ENCODE data around the gene TIMP2.
A peak's percentile ranks its signal among the peaks of the same experiment; 100 is the strongest.
"Not testable (repeated sequence)": the region's sequence is repeated elsewhere in the genome, so short reads cannot be mapped to it uniquely, and the experiment has no call there.

The TIMP2 gene, protein sequence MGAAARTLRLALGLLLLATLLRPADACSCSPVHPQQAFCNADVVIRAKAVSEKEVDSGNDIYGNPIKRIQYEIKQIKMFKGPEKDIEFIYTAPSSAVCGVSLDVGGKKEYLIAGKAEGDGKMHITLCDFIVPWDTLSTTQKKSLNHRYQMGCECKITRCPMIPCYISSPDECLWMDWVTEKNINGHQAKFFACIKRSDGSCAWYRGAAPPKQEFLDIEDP

DNA sequence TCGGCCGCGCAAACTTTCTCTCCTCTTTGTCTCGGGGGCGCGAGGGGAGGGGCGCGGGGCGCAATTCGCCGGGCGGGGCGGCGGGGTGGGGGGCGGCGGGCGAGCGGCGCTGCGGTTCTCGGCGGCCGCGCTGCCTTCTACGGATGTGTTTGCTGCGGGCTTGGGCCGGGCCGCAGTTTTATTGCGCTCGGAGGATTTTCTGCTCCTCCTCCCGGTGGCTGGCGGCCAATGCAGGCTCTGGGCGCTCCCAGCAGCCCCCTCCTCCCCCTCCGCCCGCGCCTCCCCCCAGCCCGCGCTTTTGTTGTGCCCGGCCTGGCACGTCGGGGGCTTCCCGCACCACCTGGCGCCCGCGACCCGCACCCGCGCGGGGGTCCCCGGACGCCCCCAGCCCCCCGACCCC, at the start of gene TIMP2:
Gene TIMP2 (minus strand): TSS at position 154 of the 400 bp plus-strand sequence. CDS start 299 bp downstream, outside the sequence.
- peak; percentile 86 for DNase-seq

DNA sequence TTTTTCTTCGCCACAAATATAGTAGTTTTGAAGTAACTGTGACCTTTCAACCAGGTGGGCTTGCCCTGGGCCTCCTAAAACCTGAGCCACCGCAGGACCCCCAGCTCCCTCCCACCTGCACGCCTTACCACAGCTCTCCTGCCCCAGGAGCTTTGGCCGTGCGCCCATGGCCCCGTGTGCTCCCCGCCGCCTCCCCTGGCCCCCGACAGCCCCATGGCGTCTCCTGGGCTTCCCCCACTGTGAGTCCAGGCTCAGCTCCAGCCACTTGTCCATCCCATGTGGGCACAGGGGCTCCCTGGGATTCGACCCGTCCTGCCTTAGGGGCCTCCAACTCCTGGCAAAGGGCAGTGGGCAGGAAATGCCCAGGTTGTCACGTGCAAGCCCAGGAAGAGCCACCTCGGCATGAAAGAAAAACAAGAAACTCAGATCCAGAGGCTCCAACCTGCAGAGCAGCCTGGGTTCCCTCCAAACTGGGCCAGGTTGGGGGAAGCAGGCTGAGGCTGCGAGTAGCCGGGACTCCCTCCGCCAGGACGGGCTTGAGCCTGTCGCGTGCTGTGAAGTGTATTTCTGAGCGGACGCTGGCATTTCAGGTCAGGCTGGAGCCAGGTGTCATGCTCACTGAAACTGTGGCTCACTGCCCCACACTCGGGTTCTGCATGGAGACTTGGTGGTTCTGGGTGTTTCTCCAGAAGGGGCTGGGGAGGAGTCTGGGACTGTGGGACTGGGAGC, 48.8 kb upstream of the TIMP2 start:
- no peak for DNase-seq

DNA sequence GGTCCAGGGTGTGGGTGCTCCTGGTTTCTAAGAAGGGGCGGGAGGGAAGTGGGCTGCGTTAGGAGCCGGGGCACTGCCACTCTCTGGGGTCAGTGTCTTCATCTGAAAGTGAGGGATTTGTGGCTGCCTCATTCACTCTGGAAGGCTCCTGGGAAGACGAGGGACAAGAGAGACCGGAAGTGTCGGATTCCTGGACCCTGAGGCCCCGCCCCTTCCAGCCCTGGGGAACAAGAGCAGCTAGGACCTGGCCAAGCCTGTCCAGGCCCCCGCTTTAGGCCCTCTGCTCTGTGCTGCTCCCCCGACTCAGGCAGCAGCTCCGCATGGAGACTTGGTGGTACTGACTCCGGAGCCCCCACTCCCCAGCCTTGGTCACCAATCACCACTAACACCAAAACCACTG, 48.0 kb upstream of the TIMP2 start:
- DNase-seq = no peak

DNA sequence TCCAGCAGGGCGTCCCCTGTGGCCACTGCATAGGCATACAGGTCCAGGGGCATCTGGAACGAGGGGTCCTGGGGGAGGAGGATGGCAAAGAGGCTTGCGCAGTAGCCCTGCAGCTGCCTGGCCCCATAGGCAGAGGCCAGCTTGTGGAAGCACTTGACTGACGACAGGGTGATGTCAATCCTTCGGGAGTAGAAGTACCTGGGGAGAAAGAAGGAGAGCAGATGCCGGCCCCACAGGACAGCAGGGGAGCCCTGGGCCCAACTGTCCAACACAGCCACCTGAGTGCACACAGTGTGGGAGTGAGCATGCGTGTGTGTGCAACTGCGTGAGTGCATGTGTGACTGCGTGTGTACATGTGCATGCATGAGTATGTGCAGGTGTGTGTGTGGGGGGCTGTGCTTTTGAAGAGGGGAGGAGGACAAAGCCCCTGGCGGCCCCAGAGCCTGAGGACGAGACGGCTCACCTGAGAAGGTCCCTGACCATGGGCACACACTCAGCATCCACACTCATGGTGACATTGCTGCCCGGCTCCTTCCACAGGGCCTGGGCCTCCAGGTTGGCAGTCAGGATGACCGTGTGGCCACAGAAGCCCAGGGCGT, 47.4 kb upstream of the TIMP2 start:
- DNase-seq = no peak

DNA sequence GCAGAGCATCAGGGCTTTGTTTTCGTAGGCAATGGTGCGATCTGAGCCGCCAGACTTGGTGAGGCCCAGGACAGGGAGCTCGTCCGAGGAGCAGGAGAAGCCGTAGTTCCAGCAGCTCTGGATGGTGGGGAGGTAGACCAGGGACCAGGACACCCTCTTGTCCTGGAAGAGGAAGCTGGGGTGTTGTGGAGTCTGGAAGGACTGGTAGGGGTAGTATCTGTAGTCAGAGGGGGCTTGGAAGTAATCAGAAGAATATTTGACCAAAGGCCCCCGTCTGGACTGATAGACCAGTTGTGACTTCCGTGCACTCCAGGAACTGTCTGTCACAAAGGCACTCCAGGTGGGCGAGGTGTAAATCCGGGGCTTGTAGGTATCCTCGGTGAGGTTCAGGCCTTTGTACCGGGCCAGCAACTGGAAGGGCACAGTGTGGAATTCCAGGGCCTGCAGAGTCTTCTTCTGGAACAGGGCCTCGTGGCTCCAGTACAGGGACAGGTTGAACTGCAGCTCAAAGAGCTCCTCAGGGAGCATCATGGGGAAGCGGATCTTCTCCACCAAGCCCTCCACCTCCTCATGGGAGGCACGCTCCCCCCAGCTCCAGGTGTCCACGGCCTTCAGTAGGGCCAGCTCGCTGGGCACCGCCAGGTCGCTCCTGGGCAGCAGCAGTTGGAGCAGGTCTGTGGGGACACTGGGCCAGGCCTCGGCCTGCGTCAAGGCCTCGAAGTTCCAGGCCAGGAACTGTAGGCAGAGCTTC, 46.7 kb upstream of the TIMP2 start:
- no peak for DNase-seq

DNA sequence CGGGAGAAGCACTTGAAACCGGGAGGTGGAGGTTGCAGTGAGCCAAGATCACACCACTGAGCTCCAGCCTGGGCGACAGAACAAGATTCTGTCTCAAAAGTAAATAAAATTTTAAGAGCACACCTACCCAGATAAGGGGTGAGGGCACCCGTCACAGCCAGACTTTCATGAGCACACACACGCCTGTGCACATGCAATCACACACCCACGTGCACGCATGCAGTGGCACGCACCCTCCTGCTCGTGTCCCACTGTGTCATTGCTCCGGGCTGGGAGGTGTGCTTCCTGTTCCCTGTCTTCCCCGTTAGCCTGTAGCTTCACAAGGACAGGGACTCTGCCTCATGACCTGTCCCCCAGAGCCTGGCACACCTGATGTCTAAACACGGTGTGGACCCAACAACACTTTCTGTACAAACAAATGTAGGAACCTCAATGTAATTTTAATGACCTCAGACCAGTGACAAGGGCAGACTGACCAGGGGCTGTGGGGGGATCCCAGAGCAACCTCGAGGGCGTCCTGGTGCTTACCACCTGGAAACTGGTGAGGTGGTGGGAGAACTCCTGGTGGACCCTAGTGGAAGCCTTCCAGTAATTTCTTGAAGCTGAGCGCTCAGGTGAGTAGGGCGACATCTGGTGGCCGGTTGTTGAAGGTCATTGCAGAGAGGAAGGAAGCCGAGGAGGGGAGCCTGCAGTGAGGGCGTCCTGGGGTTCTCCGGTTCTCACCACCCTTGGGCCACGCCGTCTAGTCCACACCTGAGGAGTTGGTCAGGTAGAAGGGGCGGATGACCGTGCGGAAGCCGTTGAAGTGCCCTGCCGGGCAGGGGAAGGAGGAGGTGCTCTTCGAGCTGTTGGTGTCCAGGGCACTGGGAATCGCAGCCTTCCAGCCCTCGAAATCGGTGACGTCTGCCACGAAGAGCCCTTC, 45.9 kb upstream of the TIMP2 start:
- peak; percentile 74 for DNase-seq

DNA sequence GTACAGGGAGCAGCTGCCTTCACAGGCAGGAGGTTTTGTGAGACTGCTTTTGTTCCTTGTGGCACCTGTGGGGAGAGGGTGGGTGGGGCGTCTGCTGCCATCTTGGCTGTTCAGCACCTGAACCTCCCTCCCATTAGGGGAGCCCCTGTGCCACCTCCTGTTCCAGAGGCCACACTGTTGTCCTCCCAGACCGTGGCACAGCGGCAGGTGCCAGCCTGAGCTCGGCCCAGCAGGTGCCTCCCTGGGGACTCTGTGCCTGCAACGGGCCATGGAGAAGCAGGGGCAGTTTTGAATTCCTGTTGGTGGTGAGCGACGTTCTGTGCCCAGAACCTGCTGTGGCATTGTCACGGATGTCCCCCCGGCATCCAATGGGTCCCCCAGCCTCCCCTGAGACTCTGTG, 44.7 kb upstream of the TIMP2 start:
- DNase-seq = peak; percentile 28

DNA sequence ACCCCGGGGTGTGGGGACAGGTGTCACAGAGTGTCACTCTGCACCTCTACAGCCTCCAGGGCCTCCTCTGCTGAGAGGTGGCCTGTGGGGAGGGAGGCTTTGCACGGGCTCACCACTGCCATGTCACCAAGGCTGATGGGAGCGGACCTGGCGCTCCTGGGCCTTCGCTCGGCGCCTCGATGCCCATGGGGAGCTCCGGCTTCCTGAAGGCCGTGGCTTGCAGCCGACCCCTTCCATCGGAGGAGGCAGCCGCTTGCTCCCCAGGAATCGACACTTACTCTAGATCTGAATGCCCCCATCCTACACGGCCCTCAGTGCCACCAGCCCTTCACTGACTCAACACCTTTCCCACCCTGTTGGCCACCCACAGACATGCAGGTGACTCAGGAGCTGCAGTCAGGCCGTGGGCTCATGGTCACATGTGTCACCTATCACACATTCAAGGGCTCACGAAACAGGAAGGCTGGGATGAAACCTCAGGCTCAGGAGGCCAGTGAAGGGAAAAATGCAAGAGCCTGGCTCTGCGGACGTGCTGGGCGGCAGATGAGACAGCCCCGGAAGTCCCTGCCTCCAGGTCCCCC, 42.7 kb upstream of the TIMP2 start:
- DNase-seq = no peak

DNA sequence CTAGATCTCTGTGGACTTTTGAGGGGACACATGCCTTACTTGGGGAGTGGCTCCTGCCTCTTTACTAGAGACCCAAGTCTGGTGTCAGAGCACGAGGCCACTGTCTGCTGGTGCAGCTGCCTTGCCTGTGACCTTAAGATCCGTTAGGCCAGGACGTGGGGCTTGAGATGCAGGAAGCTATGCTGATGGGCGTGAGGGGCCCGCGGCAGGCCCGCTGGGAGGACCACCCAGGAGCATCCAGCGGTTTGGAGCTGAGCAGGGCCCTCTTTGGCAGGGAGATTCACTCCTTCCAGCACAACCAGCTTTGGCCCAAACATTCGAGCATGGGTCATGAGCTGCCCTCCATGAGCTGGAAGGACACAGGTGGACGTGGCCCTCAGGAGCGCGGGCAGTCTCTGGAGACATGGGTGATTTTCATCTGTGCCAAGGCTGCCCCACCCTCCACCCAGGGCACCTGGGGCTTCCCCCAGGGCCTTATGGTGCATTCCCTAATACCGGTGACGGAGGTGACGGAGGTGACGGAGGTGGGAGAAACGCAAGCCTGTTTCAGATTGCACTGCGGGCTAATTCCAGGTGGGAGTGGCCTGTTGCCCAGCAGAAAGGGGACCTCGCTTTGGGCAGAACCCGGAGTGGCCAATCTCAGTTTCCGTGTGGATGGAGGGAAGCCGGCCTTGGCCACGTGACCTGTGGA, 41.9 kb upstream of the TIMP2 start:
- DNase-seq = no peak

DNA sequence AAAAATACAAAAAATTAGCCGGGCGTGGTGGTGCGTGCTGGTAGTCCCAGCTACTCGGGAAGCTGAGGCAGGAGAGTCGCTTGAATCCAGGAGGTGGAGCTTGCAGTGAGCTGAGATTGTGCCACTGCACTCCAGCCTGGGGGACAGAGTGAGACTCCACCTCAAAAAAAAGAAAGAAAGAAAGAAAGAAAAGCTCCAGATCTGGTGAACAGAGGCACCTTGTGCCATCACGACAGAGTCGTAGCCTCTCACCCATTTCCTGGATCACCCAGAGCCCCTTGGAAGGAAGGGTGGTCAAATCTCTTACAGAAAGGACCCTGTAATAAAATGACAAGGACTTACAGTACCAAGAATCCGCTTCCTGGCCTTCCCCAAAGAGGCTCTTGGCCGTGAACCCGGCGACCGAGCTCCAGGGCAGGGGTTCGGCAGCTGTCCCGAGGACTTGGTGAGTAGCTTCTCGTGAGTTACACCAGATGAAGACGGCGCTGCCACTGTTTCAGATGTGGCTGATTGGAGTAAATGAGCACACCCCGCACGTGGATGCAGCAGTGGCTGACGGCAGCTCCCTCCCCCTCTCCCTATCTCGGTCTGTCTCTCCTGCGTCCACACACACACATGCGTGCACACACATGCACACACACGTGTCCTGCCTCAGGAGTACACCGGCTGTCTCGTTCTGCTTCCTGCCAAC, 41.1 kb upstream of the TIMP2 start:
- DNase-seq = no peak

DNA sequence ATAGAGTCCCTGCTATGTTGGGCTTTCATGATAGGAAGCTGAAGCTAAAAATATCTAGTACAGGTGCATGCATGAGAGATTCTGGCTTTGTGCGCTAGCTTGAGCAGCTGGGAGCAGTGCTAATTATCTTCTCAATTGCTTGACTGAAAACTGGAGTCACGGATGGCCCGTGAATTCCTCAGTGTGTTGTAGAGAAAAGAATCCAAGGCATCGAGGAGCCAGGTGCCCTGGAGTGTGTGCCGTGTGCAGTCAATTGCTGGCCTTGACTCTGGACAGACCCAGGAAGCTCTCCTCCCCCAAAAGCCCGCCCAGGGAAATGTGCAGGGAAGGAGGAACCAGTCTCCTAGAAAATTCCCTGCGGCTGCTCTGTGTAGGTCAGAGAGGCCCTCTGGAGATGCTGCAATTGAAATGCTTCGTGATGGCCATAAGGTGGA, 40.3 kb upstream of the TIMP2 start:
- DNase-seq = peak; percentile 32

DNA sequence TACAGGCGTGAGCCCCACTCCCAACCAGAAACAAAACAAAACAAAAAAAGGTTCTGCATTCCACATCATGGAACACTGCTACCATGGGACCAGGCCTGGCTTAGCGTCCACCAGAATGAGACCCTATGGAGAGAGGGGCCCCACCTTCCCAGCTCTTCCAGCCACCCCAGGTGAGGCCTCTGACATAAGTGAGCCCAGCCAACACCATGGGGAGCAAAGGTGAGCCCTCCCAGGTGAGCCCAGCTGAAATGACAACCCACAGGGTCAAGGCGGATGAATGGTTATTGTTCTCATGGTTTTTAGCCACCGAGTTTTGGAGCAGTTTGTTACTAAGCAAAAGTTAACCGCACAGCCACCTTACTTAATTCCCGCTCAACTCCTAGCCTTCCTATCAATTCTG, 38.2 kb upstream of the TIMP2 start:
- no peak for DNase-seq

DNA sequence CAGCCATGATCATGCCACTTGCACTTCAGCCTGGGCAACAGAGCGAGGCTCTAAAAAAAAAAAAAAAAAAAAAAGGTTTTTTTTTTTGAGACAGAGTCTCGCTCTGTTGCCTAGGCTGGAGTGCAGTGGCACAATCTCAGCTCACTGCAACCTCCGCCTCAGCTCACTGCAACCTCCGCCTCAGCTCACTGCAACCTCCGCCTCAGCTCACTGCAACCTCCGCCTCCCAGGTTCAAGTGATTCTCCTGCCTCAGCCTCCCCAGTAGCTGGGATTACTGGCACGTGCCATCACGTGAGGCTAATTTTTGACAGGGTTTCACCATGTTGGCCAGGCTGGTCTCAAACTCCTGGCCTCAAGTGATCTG, 37.8 kb upstream of the TIMP2 start:
- not testable (repeated sequence) for DNase-seq

DNA sequence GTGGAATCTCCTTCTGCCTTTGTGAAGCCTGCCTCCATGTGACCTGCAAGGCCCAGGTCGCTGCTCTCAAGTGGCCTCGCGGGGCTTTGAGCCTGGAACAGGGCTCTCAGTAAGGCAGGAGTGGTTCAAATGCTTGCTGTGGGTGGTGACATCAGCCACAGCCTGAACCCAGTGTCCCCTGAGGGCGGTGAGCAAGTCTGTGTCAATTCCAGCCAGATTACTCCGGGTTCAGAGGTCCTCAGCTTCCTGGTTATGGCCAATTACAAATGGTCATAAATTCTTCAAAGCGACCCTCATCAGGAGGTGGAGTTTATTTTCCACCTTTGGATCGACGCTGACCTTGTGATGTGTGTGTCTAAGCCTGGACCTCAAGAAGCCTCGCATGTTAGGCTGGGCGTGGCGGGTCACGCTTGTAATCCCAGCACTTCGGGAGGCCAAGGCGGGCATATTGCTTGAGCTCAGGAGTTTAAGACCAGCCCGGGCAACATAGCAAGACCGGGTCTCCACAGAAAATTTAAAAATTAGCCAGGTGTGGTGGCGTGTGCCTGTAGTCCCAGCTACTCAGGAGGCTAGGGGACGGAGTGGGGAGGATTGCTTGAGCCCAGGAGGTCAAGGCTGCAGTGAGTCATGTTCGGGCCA, 37.3 kb upstream of the TIMP2 start:
- no peak for DNase-seq

DNA sequence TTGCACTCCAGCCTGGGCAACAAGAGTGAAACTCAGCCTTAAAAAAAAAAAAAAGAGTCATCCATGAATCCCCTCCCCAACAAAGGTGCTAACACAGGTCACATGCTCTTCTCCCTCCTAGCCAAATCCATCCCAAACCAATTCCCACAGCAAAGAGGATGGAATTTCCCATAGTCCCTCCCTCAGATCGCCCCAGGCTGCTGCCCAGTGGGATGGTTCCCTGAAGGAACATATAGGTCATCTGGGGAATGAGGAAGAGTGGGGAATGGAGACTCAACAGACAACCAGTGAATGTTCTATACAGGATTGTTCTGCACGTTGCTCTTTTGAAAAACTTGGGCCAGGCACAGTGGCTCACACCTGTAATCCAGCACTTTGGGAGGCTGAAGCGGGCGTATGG, 36.4 kb upstream of the TIMP2 start:
- no peak for DNase-seq

DNA sequence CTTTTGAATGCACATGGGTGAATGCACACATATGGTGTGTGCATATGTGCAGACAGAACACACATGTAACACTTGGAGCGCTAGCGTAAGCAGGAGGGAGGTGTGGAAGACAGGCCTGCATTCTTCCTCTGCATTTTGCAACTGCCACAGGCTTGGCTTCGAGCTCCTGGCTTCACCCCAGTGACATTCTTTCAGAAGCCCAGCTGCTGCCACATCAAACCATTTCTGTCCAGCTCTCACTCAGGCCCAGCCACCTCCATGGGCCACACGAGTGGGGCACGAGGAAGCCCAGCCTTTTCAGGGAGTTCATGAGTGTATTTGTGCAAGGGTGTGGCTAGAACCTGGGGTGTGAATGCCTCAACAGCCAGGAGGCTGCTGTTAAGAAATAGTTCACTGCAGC, 35.7 kb upstream of the TIMP2 start:
- no peak for DNase-seq

DNA sequence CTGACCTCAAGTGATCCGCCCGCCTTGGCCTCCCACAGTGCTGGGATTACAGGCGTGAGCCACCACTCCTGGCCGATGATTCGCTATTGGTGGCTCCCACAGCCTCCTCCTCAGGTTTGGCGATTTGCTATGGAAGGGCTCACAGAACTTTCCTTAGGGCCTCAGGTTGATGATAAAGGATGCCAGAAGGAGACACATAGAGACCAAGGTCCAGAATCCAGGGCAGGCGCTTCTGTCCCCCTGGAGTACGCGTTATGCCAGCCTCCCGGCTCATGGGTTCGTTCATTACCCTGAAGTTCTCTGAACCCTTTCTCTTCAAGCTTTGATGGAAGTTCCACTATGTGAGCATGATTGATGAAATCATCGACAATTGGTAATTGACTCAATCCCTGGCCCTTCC, 34.6 kb upstream of the TIMP2 start:
- DNase-seq = no peak

DNA sequence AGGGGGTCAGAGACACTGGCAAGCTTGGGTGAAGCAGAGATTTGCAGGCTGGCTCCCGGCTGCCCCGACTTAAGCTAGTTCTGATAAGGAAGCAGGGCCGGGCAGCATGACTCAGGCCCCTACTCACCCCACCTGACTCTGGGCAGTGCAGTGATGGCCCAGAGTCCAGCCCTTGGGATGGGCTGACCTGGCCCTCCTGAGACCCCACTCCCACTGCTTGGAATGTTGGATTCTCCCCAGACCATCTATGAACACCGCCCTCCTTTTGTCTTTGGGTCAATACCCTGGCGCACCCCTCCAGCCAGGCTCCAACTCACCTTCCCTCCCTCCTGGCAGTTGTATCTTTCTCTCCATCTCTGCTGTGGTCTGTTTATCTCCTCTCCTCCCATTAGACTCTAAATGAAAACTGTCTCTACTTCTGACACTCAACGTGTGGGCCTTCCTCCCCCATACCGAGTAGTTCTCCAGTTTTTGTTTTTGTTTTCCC, 33.5 kb upstream of the TIMP2 start:
- DNase-seq = no peak

DNA sequence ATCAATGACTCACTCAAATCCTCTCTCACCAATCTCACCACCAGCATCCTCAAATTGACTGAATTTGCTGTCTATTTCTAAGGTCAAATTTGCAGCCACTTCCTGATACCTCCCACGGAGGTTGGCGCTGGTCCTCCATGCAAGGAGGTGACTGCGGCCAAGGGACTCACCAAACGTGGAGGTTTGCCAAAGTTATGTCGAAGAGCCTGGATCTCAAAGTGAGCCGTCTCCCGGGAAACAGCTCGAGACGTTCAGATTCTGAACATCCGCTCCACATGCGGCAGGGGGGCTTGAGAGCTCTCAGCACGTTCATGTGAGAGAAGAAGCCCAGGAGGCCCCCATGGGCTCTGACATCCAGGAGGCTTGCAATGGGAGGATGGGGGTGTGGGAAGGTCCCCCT, 31.9 kb upstream of the TIMP2 start:
- DNase-seq = no peak

DNA sequence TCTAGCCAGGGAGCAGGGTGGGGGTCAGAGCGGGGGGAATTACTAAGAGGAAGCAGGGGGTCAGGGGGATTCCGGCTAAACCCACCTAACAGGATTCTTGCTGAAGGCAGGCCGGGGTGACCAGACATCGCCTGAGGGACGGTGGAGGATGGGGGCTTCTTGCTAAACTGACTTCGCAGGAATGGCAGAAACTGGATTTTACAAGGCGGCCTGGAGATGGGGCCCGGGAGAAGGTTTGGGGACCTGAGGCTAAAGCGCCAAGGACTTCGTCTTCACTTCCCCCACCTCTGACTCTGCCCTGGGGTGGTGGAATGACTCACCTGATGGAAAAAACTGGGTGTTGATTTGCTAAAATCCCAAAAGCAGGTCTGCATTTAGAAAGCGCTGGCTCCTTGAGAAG, 31.1 kb upstream of the TIMP2 start:
- no peak for DNase-seq

All from COR-L47 (cell line).